Activated naive CD4-positive, alpha-beta T cell treated with anti-CD3 and anti-CD28 coated beads, Interleukin-2, amount 50 U/mL, for 24 hours (primary cell): ENCODE data around the gene ATP8B3.

Experiments
- H3K27ac Mint-ChIP-seq: one replicate; pipeline ENCODE4 v1.8.0; 2021; ENCODE audit warnings: mild to moderate bottlenecking, mixed read lengths
- H3K27me3 Mint-ChIP-seq: one replicate; pipeline ENCODE4 v1.8.0; 2021; ENCODE audit warnings: mixed read lengths
- H3K36me3 Mint-ChIP-seq: one replicate; pipeline ENCODE4 v1.8.0; 2021; ENCODE audit warnings: mixed read lengths
- H3K4me1 Mint-ChIP-seq: one replicate; pipeline ENCODE4 v1.8.0; 2021; ENCODE audit warnings: mixed read lengths
- H3K4me3 Mint-ChIP-seq: one replicate; pipeline ENCODE4 v1.8.0; 2021; ENCODE audit warnings: mild to moderate bottlenecking, mixed read lengths
- H3K9me3 Mint-ChIP-seq: one replicate; pipeline ENCODE4 v1.8.0; 2021; ENCODE audit warnings: mixed read lengths

ATP8B3 gene

DNA sequence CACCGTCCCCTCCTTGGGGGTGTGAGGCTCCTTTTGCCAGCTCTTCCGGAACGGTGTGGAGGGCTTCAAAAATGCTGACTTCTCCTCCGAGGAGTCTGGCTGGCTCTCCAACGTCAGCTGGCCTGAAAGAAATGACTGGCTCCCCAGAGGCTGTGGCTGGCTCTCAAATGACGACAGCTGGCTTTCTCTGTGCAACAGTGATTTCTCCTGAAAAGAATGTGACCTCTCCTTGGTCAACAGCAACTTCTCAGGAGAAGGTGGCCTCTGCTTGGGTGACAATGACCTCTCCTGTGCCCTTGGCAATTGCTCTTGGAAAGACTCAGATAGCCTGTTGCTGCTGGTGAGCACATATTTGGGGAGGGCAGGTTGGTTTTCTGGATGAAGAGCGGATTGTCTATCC is 29.6 kb downstream of the ATP8B3 start:
- H3K4me3 Mint-ChIP-seq, result no peak overlapping the region
- H3K36me3 Mint-ChIP-seq, result peaks cover 4% of the 10 kb centered on the region
- peaks cover 32% of the 10 kb centered on the region for H3K27me3 Mint-ChIP-seq
- H3K4me1 Mint-ChIP-seq, result peaks cover 5% of the 10 kb centered on the region
- no peak overlapping the region for H3K27ac Mint-ChIP-seq
- H3K9me3 Mint-ChIP-seq, result no peaks in the 10 kb centered on the region

DNA sequence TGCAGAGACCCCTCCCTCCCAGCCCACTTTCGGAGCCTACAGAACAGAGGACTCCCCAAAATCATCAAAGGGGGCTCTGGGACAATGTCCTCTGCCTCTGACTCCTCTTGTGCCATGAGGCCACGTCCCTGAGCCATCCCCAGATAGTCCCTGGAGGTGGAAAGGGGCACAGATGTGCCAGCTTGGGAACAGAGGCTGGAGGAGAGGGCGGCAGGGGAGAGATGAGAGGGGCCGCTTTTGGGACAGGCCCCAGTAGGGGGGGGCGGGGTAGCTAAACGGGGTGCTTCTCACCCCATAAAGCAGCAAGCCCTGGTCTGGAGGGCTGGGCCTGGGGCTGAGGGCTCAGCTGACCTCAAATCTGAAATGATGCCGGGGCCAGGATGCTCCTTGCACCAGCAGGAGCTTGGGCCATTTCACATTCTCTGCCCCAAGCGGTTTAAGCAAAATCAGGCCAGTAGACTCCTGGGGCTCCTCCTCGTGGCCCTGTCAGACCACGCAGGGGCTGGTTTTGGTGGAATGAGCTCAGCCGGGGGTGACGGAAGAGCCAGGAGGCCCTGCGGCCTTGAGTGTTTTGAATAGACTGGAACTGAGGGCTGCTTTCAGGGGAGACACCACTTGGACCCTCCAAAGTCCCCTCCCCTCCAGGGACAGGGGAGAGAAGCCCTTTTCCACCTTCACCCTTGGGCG is 31.7 kb downstream of the ATP8B3 start:
- Mint-ChIP-seq H3K9me3 (no peaks in the 10 kb centered on the region), H3K36me3 (peaks cover 4% of the 10 kb centered on the region), H3K4me1 (peaks cover 8% of the 10 kb centered on the region), H3K4me3 (no peak overlapping the region), H3K27me3 (peaks cover 39% of the 10 kb centered on the region), H3K27ac (no peak overlapping the region)

DNA sequence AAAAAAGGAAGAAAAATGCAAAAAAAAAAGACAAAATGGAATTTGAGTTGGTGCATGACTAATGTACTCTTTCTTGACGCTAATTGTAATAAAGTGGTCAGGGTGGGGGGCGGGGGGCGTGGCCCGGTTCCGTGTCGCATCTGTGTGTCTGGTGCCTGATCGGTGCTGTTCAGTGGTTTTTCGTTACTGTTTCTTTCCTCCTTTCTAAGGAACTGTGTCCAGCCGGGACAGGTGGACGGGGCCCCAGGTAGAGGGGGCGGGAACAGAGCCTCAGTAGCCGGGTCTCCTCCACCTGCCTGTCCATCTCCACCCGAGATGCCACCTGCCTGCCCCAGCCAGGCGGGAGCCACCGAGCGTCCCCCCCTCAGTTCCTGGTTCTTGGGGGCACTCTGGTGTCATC is 32.5 kb downstream of the ATP8B3 start:
- peaks cover 4% of the 10 kb centered on the region for H3K36me3 Mint-ChIP-seq
- no peaks in the 10 kb centered on the region for H3K9me3 Mint-ChIP-seq
- H3K27me3 Mint-ChIP-seq, result peaks cover 41% of the 10 kb centered on the region
- peaks cover 8% of the 10 kb centered on the region for H3K4me1 Mint-ChIP-seq
- no peak overlapping the region for H3K4me3 Mint-ChIP-seq
- no peak overlapping the region for H3K27ac Mint-ChIP-seq

DNA sequence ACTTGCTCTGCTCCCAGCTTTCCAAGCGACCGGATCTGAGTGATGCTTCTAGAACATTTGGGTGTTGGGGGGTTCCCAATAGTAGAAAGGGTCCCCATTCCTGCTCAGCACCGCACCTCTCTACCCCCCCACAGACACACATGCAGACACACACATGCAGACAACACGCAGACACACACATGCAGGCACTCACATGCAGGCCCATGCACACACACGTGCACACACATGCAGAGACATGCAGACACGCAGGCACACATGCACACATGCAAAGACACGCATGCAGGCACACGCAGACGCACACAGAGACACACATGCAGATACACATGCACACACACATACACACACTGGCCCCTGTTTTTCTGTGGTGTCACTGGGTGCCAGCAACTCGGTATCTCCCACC is 34.9 kb downstream of the ATP8B3 start:
- H3K36me3 Mint-ChIP-seq, result peaks cover 7% of the 10 kb centered on the region
- no peak overlapping the region for H3K4me3 Mint-ChIP-seq
- no peaks in the 10 kb centered on the region for H3K9me3 Mint-ChIP-seq
- peaks cover 8% of the 10 kb centered on the region for H3K4me1 Mint-ChIP-seq
- peaks cover 46% of the 10 kb centered on the region for H3K27me3 Mint-ChIP-seq
- peak overlapping the region; percentile 41 for H3K27ac Mint-ChIP-seq

DNA sequence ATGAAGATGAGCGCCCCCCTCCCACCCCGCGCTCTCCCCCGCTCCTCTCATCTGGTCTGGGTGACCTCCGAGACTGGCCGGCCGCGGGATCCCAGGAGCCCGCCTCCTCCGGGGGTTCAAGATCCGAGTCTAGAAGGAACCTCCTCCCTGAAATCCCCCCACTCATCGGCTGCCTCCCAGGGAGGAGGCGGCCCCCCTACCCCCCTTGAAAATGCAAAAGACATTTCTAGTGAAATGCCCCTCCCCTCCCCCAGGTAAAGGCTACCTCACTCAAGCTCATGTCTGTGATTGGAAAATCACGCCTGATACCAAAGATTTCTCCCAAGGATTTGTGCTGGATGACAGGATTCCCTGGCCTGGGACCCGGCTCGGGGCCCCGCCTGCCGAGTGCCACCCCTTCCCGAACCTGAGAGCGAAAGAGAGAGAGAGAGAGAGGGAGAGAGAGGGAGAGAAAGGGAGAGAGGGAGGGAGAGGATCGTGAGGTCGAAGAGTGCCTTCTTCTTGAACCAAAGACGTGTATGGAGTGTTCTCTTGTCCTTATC is 35.4 kb downstream of the ATP8B3 start:
- no peaks in the 10 kb centered on the region for H3K9me3 Mint-ChIP-seq
- H3K36me3 Mint-ChIP-seq, result peaks cover 7% of the 10 kb centered on the region
- H3K27ac Mint-ChIP-seq, result no peak overlapping the region
- no peak overlapping the region for H3K4me3 Mint-ChIP-seq
- H3K4me1 Mint-ChIP-seq, result peaks cover 8% of the 10 kb centered on the region
- peaks cover 45% of the 10 kb centered on the region for H3K27me3 Mint-ChIP-seq

DNA sequence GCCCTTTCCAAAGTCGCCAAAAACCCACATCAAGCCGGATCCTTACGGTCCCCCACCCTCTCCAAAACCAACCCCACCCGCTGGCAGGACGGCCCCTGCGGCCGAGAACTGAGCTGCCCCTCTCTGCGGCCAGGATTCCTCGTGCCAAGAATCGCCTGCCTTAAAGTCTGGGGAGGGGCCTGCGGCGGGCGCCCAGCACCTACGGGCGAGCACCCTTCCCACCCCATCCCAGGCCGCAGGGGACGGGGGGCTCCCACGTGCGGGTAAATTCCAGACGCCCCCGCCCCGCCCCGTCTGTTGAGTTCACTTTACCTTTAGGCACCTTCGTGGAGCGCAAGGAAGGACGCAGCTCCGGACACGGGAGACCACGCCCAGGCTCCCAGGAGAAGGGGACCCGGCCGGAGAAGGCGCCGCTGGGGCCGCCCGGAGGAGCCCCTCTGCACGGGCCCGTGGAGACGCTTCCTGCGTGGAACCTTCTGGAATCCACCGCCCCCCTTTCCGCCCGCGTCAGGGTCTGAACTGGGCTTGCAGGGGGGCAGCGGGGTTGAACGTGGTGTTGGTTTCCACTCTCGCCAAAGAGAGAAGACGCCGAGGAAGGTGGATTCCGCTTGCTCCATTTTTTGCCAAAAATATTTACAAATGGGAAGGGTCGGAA is 36.0 kb downstream of the ATP8B3 start:
- Mint-ChIP-seq H3K4me1 (peaks cover 8% of the 10 kb centered on the region), H3K4me3 (no peak overlapping the region), H3K9me3 (peaks cover 2% of the 10 kb centered on the region), H3K27me3 (peaks cover 47% of the 10 kb centered on the region), H3K36me3 (peaks cover 7% of the 10 kb centered on the region), H3K27ac (no peak overlapping the region)

DNA sequence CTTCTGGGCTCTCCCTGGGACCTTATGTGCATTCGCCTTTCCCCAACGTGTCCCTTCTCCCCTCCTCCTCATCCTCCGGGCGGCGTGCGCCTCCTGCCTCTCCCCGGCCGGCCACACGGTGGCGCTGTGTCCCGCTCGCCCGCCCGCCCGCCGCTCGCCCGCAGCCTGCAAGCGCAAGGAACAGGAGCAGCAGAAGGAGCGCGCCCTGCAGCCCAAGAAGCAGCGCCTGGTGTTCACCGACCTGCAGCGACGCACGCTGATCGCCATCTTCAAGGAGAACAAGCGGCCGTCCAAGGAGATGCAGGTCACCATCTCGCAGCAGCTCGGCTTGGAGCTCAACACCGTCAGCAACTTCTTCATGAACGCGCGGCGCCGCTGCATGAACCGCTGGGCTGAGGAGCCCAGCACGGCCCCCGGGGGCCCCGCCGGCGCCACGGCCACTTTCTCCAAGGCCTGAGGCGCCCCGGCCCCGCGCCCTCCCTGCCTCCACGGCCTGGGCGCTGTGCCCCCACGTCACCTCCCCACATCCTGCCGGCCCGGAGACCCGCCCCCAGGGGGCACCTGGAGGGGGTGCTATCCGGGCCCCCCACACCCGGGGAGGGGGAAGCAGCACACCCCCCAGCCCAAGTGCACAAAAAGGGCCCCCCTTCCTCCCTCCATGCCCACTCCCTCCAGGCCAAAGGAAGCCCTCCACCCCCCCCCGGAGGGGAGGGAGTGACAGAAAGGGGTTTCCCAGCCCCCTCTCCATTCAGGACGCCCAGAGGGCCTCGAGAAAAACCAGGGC is 36.9 kb downstream of the ATP8B3 start:
- H3K27ac Mint-ChIP-seq, result no peak overlapping the region
- peaks cover 13% of the 10 kb centered on the region for H3K36me3 Mint-ChIP-seq
- H3K4me3 Mint-ChIP-seq, result no peak overlapping the region
- H3K27me3 Mint-ChIP-seq, result peaks cover 49% of the 10 kb centered on the region
- peaks cover 11% of the 10 kb centered on the region for H3K9me3 Mint-ChIP-seq
- peaks cover 8% of the 10 kb centered on the region for H3K4me1 Mint-ChIP-seq

DNA sequence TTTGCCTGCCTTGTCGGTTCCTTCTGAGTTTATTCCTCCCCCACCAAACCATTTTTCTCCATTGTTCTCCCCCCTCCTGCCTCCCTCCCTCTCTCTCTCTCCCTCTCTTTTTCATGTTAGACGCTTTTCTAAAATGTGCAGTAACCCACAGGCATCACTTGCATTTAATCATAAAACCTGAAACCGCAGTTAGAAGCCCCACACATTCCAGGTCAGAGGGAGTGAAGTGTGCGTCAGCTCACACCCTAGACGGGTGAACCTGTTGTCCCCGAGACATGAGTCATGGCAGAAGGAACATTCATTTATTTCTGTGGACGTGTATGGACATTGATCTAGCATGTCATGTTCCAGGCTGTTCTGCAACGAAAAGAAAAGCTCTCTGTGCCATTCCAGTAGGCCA is 38.9 kb downstream of the ATP8B3 start:
- H3K27ac Mint-ChIP-seq, result no peak overlapping the region
- peaks cover 3% of the 10 kb centered on the region for H3K4me1 Mint-ChIP-seq

DNA sequence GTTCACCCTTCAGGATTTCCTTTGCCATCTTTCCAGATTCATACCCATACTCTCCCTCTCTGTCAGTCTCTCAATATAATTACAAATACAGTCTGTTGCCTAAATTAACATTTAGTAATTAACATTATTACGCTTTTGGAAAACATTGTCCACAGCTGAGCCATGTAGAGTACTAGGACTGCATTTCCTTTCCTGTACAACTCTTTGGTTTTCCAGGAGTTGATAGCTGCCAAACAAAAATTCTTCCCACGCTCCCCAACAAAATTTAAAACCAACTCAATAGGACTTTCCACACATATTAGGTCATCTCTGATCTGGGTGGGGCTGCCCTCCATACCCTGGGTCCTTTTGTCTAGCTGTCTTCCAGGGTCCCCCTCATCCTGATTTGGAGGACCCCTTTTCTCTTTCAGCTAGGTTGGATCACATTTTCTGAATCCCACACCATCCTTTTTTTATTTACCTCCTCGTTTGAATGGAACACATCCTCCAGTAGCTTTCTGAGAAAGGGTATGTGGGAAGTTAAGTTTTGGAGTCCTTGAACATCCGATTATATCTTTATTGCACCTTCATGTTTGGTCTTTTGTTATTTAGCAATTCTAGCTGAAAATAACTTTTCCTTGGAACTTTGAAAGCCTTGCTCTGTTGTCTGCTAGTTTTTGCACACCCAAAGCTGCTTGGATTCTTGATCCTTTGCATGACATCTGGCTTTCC is 41.1 kb downstream of the ATP8B3 start:
- Mint-ChIP-seq H3K9me3 (peaks cover 13% of the 10 kb centered on the region), H3K4me3 (no peak overlapping the region), H3K27me3 (peaks cover 42% of the 10 kb centered on the region), H3K36me3 (peaks cover 9% of the 10 kb centered on the region), H3K27ac (no peak overlapping the region), H3K4me1 (no peaks in the 10 kb centered on the region)

More for the DNA sequence above, 38.9 kb downstream of the ATP8B3 start:
- no peak overlapping the region for H3K4me3 Mint-ChIP-seq
- H3K27me3 Mint-ChIP-seq, result peaks cover 48% of the 10 kb centered on the region
- H3K36me3 Mint-ChIP-seq, result peaks cover 9% of the 10 kb centered on the region
- peaks cover 13% of the 10 kb centered on the region for H3K9me3 Mint-ChIP-seq

DNA sequence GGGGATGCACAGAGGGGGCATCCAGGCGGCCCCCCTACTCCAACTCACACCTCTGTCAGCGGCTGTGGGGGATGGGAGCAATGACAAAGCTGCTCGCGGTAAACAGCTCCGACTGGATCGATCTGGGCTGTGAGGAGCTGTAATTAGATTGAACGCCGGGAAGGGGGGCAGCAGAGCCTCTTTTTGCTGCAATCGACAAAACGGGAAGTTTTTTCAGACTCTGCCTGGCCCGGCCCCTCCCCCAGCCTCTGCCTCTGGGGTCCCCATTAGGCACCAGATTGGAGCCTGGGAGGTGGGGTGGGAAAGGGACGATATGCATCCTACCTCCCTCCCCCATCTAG is 42.5 kb downstream of the ATP8B3 start:
- Mint-ChIP-seq H3K27ac (no peak overlapping the region), H3K36me3 (peaks cover 9% of the 10 kb centered on the region), H3K4me3 (no peak overlapping the region), H3K9me3 (peaks cover 13% of the 10 kb centered on the region), H3K4me1 (no peaks in the 10 kb centered on the region), H3K27me3 (peaks cover 47% of the 10 kb centered on the region)

DNA sequence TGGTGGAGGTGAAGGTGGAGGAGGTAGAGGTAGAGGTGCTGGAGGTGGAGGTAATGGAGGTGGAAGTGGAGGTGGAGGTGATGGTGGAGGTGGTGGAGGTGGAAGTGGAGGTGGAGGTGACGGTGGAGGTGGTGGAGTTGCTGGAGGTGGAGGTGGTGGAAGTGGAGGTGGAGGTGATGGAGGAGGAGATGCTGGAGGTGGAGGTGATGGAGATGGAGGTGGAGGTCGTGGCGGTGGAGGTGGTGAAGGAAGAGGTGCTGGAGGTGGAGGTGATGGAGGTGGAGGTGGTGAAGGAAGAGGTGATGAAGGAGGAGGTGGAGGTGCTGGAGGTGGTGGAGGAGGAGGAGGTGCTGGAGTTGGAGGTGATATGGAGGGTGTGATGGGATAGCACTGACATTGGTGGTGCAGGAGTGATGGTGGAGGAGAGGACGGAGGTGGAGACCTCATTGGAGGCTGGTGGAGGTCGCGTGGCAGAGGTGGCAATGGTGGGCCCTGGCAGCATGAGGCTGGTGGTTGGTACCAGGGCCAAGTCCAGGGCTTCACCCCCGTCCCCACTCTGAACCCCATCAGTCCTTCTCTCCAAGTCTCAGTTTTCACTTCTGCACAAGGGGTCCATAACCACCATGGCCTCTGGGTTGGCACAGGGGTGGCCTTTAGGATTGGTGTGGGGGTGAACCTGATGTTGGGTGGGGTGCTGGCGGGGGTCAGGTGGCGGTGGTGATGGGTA is 43.0 kb downstream of the ATP8B3 start:
- peaks cover 9% of the 10 kb centered on the region for H3K36me3 Mint-ChIP-seq
- H3K4me1 Mint-ChIP-seq, result no peaks in the 10 kb centered on the region
- H3K9me3 Mint-ChIP-seq, result peaks cover 13% of the 10 kb centered on the region
- H3K27ac Mint-ChIP-seq, result peak overlapping the region; percentile 17
- H3K4me3 Mint-ChIP-seq, result no peak overlapping the region
- peaks cover 45% of the 10 kb centered on the region for H3K27me3 Mint-ChIP-seq

DNA sequence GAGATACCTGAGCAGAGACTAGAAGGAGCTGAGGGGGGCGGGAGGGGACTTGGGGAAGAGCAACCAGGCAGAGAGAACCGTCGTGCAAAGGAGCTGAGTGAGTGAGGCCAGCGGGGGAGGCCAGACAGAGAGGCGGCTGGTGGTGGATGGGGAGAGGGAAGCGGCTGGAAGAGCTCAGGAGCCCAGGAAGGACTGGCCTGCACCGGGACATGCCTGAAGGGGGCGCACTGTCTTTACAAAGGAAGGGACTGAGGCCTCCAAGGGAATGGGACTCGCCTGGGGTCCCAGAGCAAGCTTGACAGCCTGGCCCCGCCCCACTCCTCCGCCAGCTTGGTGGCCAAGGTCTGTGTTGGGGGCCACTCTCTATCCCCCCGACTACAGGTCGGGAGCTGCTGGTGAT is 43.8 kb downstream of the ATP8B3 start:
- Mint-ChIP-seq H3K4me1 (no peaks in the 10 kb centered on the region), H3K36me3 (peaks cover 9% of the 10 kb centered on the region), H3K4me3 (no peak overlapping the region), H3K27me3 (peaks cover 44% of the 10 kb centered on the region), H3K27ac (no peak overlapping the region), H3K9me3 (peaks cover 13% of the 10 kb centered on the region)

DNA sequence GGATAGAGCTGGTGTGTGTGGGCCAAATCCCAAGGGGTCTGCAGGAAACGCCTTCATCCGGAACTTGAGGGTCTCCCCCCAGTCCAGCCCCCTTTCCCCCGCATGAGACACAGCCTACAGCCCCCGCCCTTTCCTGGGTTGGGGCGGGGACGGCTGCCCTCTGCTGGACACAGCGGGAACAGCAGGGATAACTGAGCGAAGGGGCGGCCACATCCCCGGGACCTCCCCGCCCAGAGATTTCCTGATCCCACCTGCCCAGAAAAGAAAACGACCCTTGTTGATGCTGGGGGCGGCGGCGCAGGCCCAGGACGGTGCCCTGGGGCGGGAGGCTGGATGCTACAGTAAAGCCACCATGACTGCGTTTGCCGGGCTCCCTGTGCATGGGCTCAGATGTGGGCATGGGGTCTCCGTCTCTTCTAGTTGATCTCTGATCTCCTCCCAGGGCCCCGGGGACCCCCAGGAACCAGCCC is 44.6 kb downstream of the ATP8B3 start:
- Mint-ChIP-seq H3K4me3 (no peak overlapping the region), H3K4me1 (no peaks in the 10 kb centered on the region), H3K27ac (no peak overlapping the region), H3K27me3 (peaks cover 44% of the 10 kb centered on the region), H3K9me3 (peaks cover 13% of the 10 kb centered on the region), H3K36me3 (peaks cover 9% of the 10 kb centered on the region)

DNA sequence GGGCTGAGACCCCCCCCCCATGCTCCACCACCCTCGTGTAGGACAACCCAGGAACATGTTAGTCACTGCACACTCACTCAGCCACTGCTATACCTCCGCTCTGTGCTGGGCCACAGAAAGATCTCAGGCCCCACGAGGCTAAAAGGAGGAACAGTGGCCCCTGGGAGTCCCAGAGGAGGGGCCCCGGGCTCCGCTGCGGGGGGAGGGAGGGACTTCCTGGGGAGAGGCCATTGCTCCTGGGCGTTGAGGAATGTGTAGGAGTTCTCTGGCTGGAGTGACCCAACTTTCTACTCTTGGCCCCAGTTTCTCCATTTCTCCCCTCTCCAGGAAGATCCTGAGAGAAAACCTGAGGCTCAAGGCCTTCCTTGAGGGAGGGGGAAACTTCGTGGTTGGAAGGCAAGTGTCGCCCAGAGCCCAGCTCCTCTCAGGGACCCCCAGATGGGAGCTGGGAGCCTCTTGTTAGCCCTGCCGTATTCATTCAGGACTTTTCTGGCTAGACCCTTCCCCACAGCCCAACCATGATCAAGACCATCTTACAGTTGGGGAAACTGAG is 45.2 kb downstream of the ATP8B3 start:
- Mint-ChIP-seq H3K27me3 (peaks cover 42% of the 10 kb centered on the region), H3K4me3 (no peak overlapping the region), H3K36me3 (peaks cover 7% of the 10 kb centered on the region), H3K27ac (no peak overlapping the region), H3K9me3 (peaks cover 13% of the 10 kb centered on the region), H3K4me1 (no peaks in the 10 kb centered on the region)
